OCI-LY1 (cell line): ENCODE results near the gene ZNF688.

Experiments used
- H2AFZ ChIP-seq: fragments of 200-600 bp; sonication (generic), shearing (Covaris generic); 2 replicates; pipeline ENCODE4 v1.6.0; 2014; ENCODE audit warnings: antibody characterized with exemption, mild to moderate bottlenecking, low read length
- H3F3A ChIP-seq: fragments of 200-600 bp; sonication (generic), shearing (Covaris generic); 2 replicates; pipeline ENCODE4 v1.6.0; 2014; ENCODE audit warnings: mild to moderate bottlenecking, antibody characterized with exemption, low read length, moderate library complexity; ENCODE audit not compliant: insufficient read depth
- H3K27ac ChIP-seq: fragments of 200-600 bp; sonication (generic); 2 replicates; pipeline ENCODE4 v1.5.1; 2014; ENCODE audit warnings: low read length, mixed run types, mild to moderate bottlenecking, low read depth; ENCODE audit not compliant: poor library complexity, severe bottlenecking
- H3K27me3 ChIP-seq: fragments of 200-600 bp; sonication (generic); 2 replicates; pipeline ENCODE4 v1.6.0; 2014; ENCODE audit warnings: antibody characterized with exemption, mild to moderate bottlenecking, low read length, moderate library complexity; ENCODE audit not compliant: insufficient read depth
- H3K36me3 ChIP-seq: fragments of 200-600 bp; sonication (generic); 2 replicates; pipeline ENCODE4 v1.6.1; 2014; ENCODE audit warnings: mild to moderate bottlenecking, antibody characterized with exemption, low read length, moderate library complexity, mixed read lengths; ENCODE audit not compliant: insufficient read depth
- H3K4me1 ChIP-seq: fragments of 200-600 bp; sonication (generic); 2 replicates; pipeline ENCODE4 v1.5.1; 2014; ENCODE audit warnings: mild to moderate bottlenecking, low read length, moderate library complexity; ENCODE audit not compliant: insufficient read depth, severe bottlenecking
- H3K4me2 ChIP-seq: fragments of 200-600 bp; sonication (generic), shearing (Covaris generic); 2 replicates; pipeline ENCODE4 v1.6.1; 2014; ENCODE audit warnings: low read length
- H3K4me3 ChIP-seq: fragments of 200-600 bp; sonication (generic); 2 replicates; pipeline ENCODE4 v1.5.1; 2014; ENCODE audit warnings: low read length, low read depth, mild to moderate bottlenecking, mixed read lengths; ENCODE audit not compliant: poor library complexity, severe bottlenecking
- H3K79me2 ChIP-seq: fragments of 200-600 bp; shearing (Covaris generic); 2 replicates; pipeline ENCODE4 v1.6.1; 2016; ENCODE audit warnings: mixed run types, low read length, mixed read lengths; ENCODE audit not compliant: insufficient read depth
- H3K9ac ChIP-seq: fragments of 200-600 bp; sonication (generic), shearing (Covaris generic); 2 replicates; pipeline ENCODE4 v1.6.1; 2014; ENCODE audit warnings: mild to moderate bottlenecking, low read length, mixed read lengths
- H3K9me2 ChIP-seq: fragments of 200-600 bp; sonication (generic), shearing (Covaris generic); 2 replicates; pipeline ENCODE4 v1.6.1; 2014; ENCODE audit warnings: low read depth, mild to moderate bottlenecking, low read length, mixed read lengths
- H3K9me3 ChIP-seq: fragments of 200-600 bp; shearing (Covaris generic); 2 replicates; pipeline ENCODE4 v1.6.1; 2014; ENCODE audit warnings: low read length, mixed read lengths
- H4K20me1 ChIP-seq: fragments of 200-600 bp; sonication (generic), shearing (Covaris generic); 2 replicates; pipeline ENCODE4 v1.6.0; 2016; ENCODE audit warnings: mild to moderate bottlenecking, low read length; ENCODE audit not compliant: insufficient read depth
- CTCF ChIP-seq: fragments of 200-600 bp; sonication (generic), shearing (Covaris generic); IDR thresholded peaks from 2 replicates; pipeline ENCODE4 v1.5.1; 2017; ENCODE audit warnings: mild to moderate bottlenecking, antibody characterized with exemption, low read length, moderate library complexity, mixed read lengths
- EZH2 ChIP-seq: fragments of 200-600 bp; sonication (generic), shearing (Covaris generic); IDR thresholded peaks from 2 replicates; pipeline ENCODE4 v1.8.0; 2017; ENCODE audit warnings: borderline replicate concordance, mixed run types, mild to moderate bottlenecking, antibody characterized with exemption, low read length, moderate library complexity, mixed read lengths

Gene ZNF688

DNA sequence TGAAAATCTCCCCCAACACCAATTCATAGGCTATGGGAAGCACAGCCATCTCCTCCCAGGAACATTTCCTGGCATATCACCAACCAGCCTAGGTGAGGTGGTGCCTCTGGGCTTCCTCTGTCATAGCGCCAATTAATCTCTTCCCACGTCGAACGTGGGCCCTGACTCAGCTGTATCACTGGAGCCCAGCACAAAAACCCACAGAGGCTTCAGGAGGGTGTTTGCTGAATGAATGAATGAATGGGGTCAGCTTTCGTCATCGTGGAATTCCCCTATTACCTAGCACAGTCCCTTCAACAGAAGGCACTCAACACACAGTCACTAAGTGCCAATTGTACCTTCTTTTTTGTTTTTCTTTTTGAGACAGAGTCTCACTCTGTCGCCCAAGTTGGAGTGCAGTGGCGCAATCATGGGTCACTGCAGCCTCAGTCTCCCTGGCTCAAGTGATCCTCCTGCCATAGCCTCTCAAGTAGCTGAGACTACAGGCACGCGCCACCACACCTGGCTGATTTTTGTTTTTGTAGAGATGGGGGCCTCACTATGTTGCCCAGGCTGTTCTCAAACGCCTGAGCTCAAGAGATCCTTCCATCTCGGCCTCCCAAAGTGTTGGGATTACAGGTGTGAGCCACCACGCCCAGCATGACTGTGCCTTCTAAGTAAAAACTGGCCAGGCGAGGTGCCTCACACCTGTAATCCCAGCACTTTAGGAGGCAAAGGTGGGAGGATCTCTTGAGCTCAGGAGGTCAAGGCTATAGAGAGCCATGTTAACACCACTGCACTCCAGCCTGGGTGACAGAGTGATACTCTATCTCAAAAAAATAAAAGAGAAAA, 4.1 kb downstream of the ZNF688 start:
- Histone ChIP-seq H4K20me1 (no peaks in the 10 kb centered on the region), H3K9me3 (no peaks in the 10 kb centered on the region), H3K27ac (peak overlapping the region; percentile 27), H3K27me3 (no peaks in the 10 kb centered on the region), H3K9me2 (no peaks in the 10 kb centered on the region), H3K36me3 (no peaks in the 10 kb centered on the region), H3K4me2 (no peak overlapping the region), H3K4me1 (peaks cover 25% of the 10 kb centered on the region), H3F3A (no peaks in the 10 kb centered on the region), H3K9ac (no peak overlapping the region), H3K79me2 (no peaks in the 10 kb centered on the region), H3K4me3 (no peak overlapping the region), H2AFZ (no peak overlapping the region)
- TF ChIP-seq CTCF (no peak), EZH2 (no peak)

- Histone ChIP-seq H3K4me3 (no peak overlapping the region), H3F3A (no peaks in the 10 kb centered on the region), H3K4me2 (no peak overlapping the region), H3K9ac (no peak overlapping the region), H3K36me3 (no peaks in the 10 kb centered on the region), H3K4me1 (peaks cover 29% of the 10 kb centered on the region), H3K9me3 (no peaks in the 10 kb centered on the region), H3K27ac (no peak overlapping the region), H3K79me2 (no peaks in the 10 kb centered on the region), H3K9me2 (no peaks in the 10 kb centered on the region), H3K27me3 (no peaks in the 10 kb centered on the region), H4K20me1 (no peaks in the 10 kb centered on the region), H2AFZ (no peak overlapping the region)
- TF ChIP-seq CTCF (no peak), EZH2 (no peak)
These were observed 5.0 kb downstream of the ZNF688 start for GRCh38 chr16:30566531-30566930.

- no peaks in the 10 kb centered on the region for H3K79me2 ChIP-seq
- no peak overlapping the region for H3K9ac ChIP-seq
- no peaks in the 10 kb centered on the region for H3F3A ChIP-seq
- no peak overlapping the region for H3K4me2 ChIP-seq
- no peaks in the 10 kb centered on the region for H3K9me3 ChIP-seq
- no peak overlapping the region for H3K4me3 ChIP-seq
- no peaks in the 10 kb centered on the region for H3K27me3 ChIP-seq
- no peaks in the 10 kb centered on the region for H3K9me2 ChIP-seq
- no peak for TF ChIP-seq EZH2
- no peak for TF ChIP-seq CTCF
- no peaks in the 10 kb centered on the region for H3K36me3 ChIP-seq
- H2AFZ ChIP-seq = no peak overlapping the region
- peaks cover 31% of the 10 kb centered on the region for H3K4me1 ChIP-seq
- no peaks in the 10 kb centered on the region for H4K20me1 ChIP-seq
- no peak overlapping the region for H3K27ac ChIP-seq
These were observed 5.5 kb downstream of the ZNF688 start for GRCh38 chr16:30565984-30566383.
